ENCODE measurements around the gene ENPP6.

GRCh38 chr4:184046148-184046547, 171.5 kb downstream of the ENPP6 start:
- TF ChIP-seq RXRA (CRISPR knock-in tag; IDR thresholded peaks at IDR 0.05) = no peak
- no peak for TF ChIP-seq KLF16 (CRISPR knock-in tag; IDR thresholded peaks at IDR 0.05)
- TF ChIP-seq CTCF (CRISPR knock-in tag; IDR thresholded peaks at IDR 0.05) = no peak

All from HepG2 (cell line).